ENCODE results near the gene CCDC7. TPM values are rescaled to one million over a fixed set of nuclear protein-coding genes. Genes with fewer than 3 reads are reported as not detected.

The CCDC7 gene
- total and polyA plus RNA-seq, 4 donors: 1.2 to 36.4 (median 6.9) TPM

- H3K9ac ChIP-seq (ENCODE audit: insufficient read depth in 1 of 2, low read length in 2 of 2): no peak overlapping the region
- H3K4me3 ChIP-seq: no peak overlapping the region
- H3K9me3 ChIP-seq (ENCODE audit: control insufficient read depth in 4 of 4, insufficient read depth in 3 of 4, low read length in 3 of 4): peaks cover 0 to 4% (median 2%) of the 10 kb centered on the region in 4 donors
- WGBS, 2 donors: 78 to 87% methylated on average over 4 of the region's 4 CpGs
- TF ChIP-seq CTCF (IDR thresholded peaks at IDR 0.05; ENCODE audit: control extremely low read depth, extremely low read depth): no peak
- ATAC-seq (ENCODE audit: insufficient read depth, low FRiP score): no peak
- H3K36me3 ChIP-seq (ENCODE audit: control insufficient read depth in 4 of 4, insufficient read depth in 4 of 4, low read length in 4 of 4): no peaks in the 10 kb centered on the region
- DNase-seq: no peak
- H3K27ac ChIP-seq (ENCODE audit: low read depth in 1 of 2, low read length in 1 of 2): no peak overlapping the region
- no peaks in the 10 kb centered on the region for H3K4me1 ChIP-seq (ENCODE audit: control insufficient read depth in 5 of 5, insufficient read depth in 5 of 5, low read length in 5 of 5)
- H3K27me3 ChIP-seq (ENCODE audit: control insufficient read depth in 3 of 3, insufficient read depth in 3 of 3, low read length in 2 of 3): no peaks in the 10 kb centered on the region
These were observed 235.0 kb downstream of the CCDC7 start for GRCh38 chr10:32680803-32681557.

- Histone ChIP-seq H3K9me3 (ENCODE audit: control insufficient read depth in 4 of 4, insufficient read depth in 3 of 4, low read length in 3 of 4) (peaks cover 0 to 2% (median 0%) of the 10 kb centered on the region in 4 donors), H3K36me3 (ENCODE audit: control insufficient read depth in 4 of 4, insufficient read depth in 4 of 4, low read length in 4 of 4) (peaks cover 0 to 5% (median 0%) of the 10 kb centered on the region in 4 donors), H3K9ac (ENCODE audit: insufficient read depth in 1 of 2, low read length in 2 of 2) (no peak overlapping the region), H3K4me3 (no peak overlapping the region), H3K4me1 (ENCODE audit: control insufficient read depth in 5 of 5, insufficient read depth in 5 of 5, low read length in 5 of 5) (no peaks in the 10 kb centered on the region), H3K27ac (ENCODE audit: low read depth in 1 of 2, low read length in 1 of 2) (no peak overlapping the region), H3K27me3 (ENCODE audit: control insufficient read depth in 3 of 3, insufficient read depth in 3 of 3, low read length in 2 of 3) (no peaks in the 10 kb centered on the region)
- WGBS, 2 donors: 98 to 100% methylated on average over 2 of the region's 2 CpGs
- ATAC-seq (ENCODE audit: insufficient read depth, low FRiP score) (no peak), DNase-seq (no peak)
- no peak for TF ChIP-seq CTCF (IDR thresholded peaks at IDR 0.05; ENCODE audit: control extremely low read depth, extremely low read depth)
These were observed 238.4 kb downstream of the CCDC7 start for GRCh38 chr10:32684291-32684690.

GRCh38 chr10:32687116-32687515, 241.2 kb downstream of the CCDC7 start:
- no peak for TF ChIP-seq CTCF (IDR thresholded peaks at IDR 0.05; ENCODE audit: control extremely low read depth, extremely low read depth)
- DNase-seq (no peak), ATAC-seq (ENCODE audit: insufficient read depth, low FRiP score) (no peak)
- Histone ChIP-seq H3K4me1 (ENCODE audit: control insufficient read depth in 5 of 5, insufficient read depth in 5 of 5, low read length in 5 of 5) (no peaks in the 10 kb centered on the region), H3K9ac (ENCODE audit: insufficient read depth in 1 of 2, low read length in 2 of 2) (no peak overlapping the region), H3K4me3 (no peak overlapping the region), H3K27ac (ENCODE audit: low read depth in 1 of 2, low read length in 1 of 2) (no peak overlapping the region), H3K36me3 (ENCODE audit: control insufficient read depth in 4 of 4, insufficient read depth in 4 of 4, low read length in 4 of 4) (peaks cover 0 to 5% (median 0%) of the 10 kb centered on the region in 4 donors), H3K9me3 (ENCODE audit: control insufficient read depth in 4 of 4, insufficient read depth in 3 of 4, low read length in 3 of 4) (peaks cover 0 to 2% (median 0%) of the 10 kb centered on the region in 4 donors), H3K27me3 (ENCODE audit: control insufficient read depth in 3 of 3, insufficient read depth in 3 of 3, low read length in 2 of 3) (no peaks in the 10 kb centered on the region)
